Activated CD4-positive, alpha-beta T cell treated with anti-CD3 and anti-CD28 coated beads, Interleukin-2, amount 10 ng/mL, durations not matched to agents 24 days and 14 days (primary cell): ENCODE measurements around the gene SDHD. TPM values are rescaled to one million over a fixed set of nuclear protein-coding genes. Genes with fewer than 3 reads are reported as not detected.
"Not testable (repeated sequence)": the region's sequence is repeated elsewhere in the genome, so short reads cannot be mapped to it uniquely, and the experiment has no call there.

ENCODE experiments used
- DNase-seq: peaks from one replicate; pipeline ENCODE4 v3.0.0; 2022
- H3K27ac Mint-ChIP-seq: one replicate; pipeline ENCODE4 v1.8.0; 2022; ENCODE audit warnings: mild to moderate bottlenecking, mixed read lengths
- H3K27me3 Mint-ChIP-seq: one replicate; pipeline ENCODE4 v1.8.0; 2022; ENCODE audit warnings: mixed read lengths
- H3K36me3 Mint-ChIP-seq: one replicate; pipeline ENCODE4 v1.8.0; 2022; ENCODE audit warnings: low read depth, mild to moderate bottlenecking, mixed read lengths
- H3K4me1 Mint-ChIP-seq: one replicate; pipeline ENCODE4 v1.8.0; 2021; ENCODE audit warnings: mixed read lengths
- H3K4me3 Mint-ChIP-seq: one replicate; pipeline ENCODE4 v1.8.0; 2022; ENCODE audit warnings: mild to moderate bottlenecking, moderate library complexity, mixed read lengths
- H3K9me3 Mint-ChIP-seq: one replicate; pipeline ENCODE4 v1.8.0; 2021; ENCODE audit warnings: mixed read lengths
- intact Hi-C: fragments of 100-400 bp; cut with micrococcal nuclease; formaldehyde crosslinking; loops from one replicate; pipeline ENCODE4 v1.15.1; 2023
- total RNA-seq: library from RNA; stranded (reverse); gene quantifications from 2 replicates; pipeline ENCODE4 v1.2.3, GENCODE V29; 2022

SDHD gene
- total RNA-seq, 1 donor from 2014 or later: 95.2 TPM

- intact Hi-C loops: loop anchor here (1.0 to 5.0 kb wide), 6 partner anchors 12 to 472 kb away; partner anchors contain the start of genes CFAP68, DLAT, FDXACB1 and PPP2R1B
- peaks cover 4% of the 10 kb centered on the region for H3K27me3 Mint-ChIP-seq
- H3K27ac Mint-ChIP-seq: peak within 1 kb of the TSS; percentile 96
- H3K4me3 Mint-ChIP-seq: peak within 1 kb of the TSS; percentile 95
- peak; percentile 95 for DNase-seq
- peaks cover 29% of the 10 kb centered on the region for H3K4me1 Mint-ChIP-seq
- H3K9me3 Mint-ChIP-seq: no peaks in the 10 kb centered on the region
- peaks cover 25% of the 10 kb centered on the region for H3K36me3 Mint-ChIP-seq
Observed at GRCh38 chr11:112073941-112074811, 12.5 kb upstream of the SDHD start, which contains the start of the genes NKAPD1 and PIH1D2. Gene NKAPD1, plus strand, starts transcription at chr11:112074299. Its CDS starts 1,276 bp downstream, at chr11:112075575. Gene PIH1D2, minus strand, starts transcription at chr11:112074017. Its CDS starts 843 bp downstream, at chr11:112073174.

GRCh38 chr11:112082729-112083128 lies 3.9 kb upstream of the SDHD start:
- peaks cover 4% of the 10 kb centered on the region for H3K9me3 Mint-ChIP-seq
- H3K27ac Mint-ChIP-seq: peak overlapping the region; percentile 67
- intact Hi-C loops: no loop called here
- H3K4me3 Mint-ChIP-seq: peak overlapping the region; percentile 6
- H3K27me3 Mint-ChIP-seq: peaks cover 2% of the 10 kb centered on the region
- no peak for DNase-seq
- H3K36me3 Mint-ChIP-seq: peaks cover 76% of the 10 kb centered on the region
- H3K4me1 Mint-ChIP-seq: peaks cover 31% of the 10 kb centered on the region

- H3K9me3 Mint-ChIP-seq: peaks cover 4% of the 10 kb centered on the region
Observed at GRCh38 chr11:112085822-112086421, 751 bp upstream of the SDHD start.

GRCh38 chr11:112087212-112087611 lies 539 bp downstream of the SDHD start:
- Mint-ChIP-seq H3K27ac (peak overlapping the region; percentile 99), H3K9me3 (peaks cover 4% of the 10 kb centered on the region), H3K4me1 (peaks cover 52% of the 10 kb centered on the region), H3K4me3 (peak overlapping the region; percentile 100), H3K27me3 (peaks cover 2% of the 10 kb centered on the region), H3K36me3 (peaks cover 88% of the 10 kb centered on the region)
- intact Hi-C loops: loop anchor here (2.0 to 5.0 kb wide), 3 partner anchors 60 to 1685 kb away; partner anchors contain the start of genes DLAT, SIK2 and ZW10
- no peak for DNase-seq

More at GRCh38 chr11:112085822-112086421, 751 bp upstream of the SDHD start:
- peak overlapping the region; percentile 100 for H3K4me3 Mint-ChIP-seq
- intact Hi-C loops: loop anchor here (1.0 to 5.0 kb wide), 7 partner anchors 12 to 1686 kb away; partner anchors contain the start of genes CFAP68, DLAT, FDXACB1 and NKAPD1
- H3K4me1 Mint-ChIP-seq: peaks cover 48% of the 10 kb centered on the region
- DNase-seq: peak; percentile 82
- peaks cover 2% of the 10 kb centered on the region for H3K27me3 Mint-ChIP-seq
- peak overlapping the region; percentile 99 for H3K27ac Mint-ChIP-seq
- H3K36me3 Mint-ChIP-seq: peaks cover 81% of the 10 kb centered on the region

- H3K4me1 Mint-ChIP-seq, H3K27me3 Mint-ChIP-seq, H3K9me3 Mint-ChIP-seq, H3K27ac Mint-ChIP-seq, H3K4me3 Mint-ChIP-seq, DNase-seq, intact Hi-C loops: not testable (repeated sequence)
- peaks cover 36% of the 10 kb centered on the region for H3K36me3 Mint-ChIP-seq
Observed at GRCh38 chr11:112095302-112095701, 8.6 kb downstream of the SDHD start.

GRCh38 chr11:112096194-112096593 lies 9.5 kb downstream of the SDHD start:
- no peak overlapping the region for H3K4me3 Mint-ChIP-seq
- H3K4me1 Mint-ChIP-seq: peaks cover 2% of the 10 kb centered on the region
- H3K9me3 Mint-ChIP-seq: no peaks in the 10 kb centered on the region
- H3K27me3 Mint-ChIP-seq: no peaks in the 10 kb centered on the region
- DNase-seq: no peak
- H3K27ac Mint-ChIP-seq: no peak overlapping the region
- H3K36me3 Mint-ChIP-seq: peaks cover 27% of the 10 kb centered on the region
- intact Hi-C loops: no loop called here

GRCh38 chr11:112097734-112098528 lies 11.3 kb downstream of the SDHD start:
- Mint-ChIP-seq H3K27ac (no peak overlapping the region), H3K4me1 (no peaks in the 10 kb centered on the region), H3K27me3 (no peaks in the 10 kb centered on the region), H3K4me3 (no peak overlapping the region), H3K9me3 (no peaks in the 10 kb centered on the region), H3K36me3 (peaks cover 13% of the 10 kb centered on the region)
- intact Hi-C loops: no loop called here
- DNase-seq: no peak

GRCh38 chr11:112100462-112100861 lies 13.8 kb downstream of the SDHD start:
- no peaks in the 10 kb centered on the region for H3K4me1 Mint-ChIP-seq
- intact Hi-C loops: no loop called here
- H3K4me3 Mint-ChIP-seq: no peak overlapping the region
- H3K9me3 Mint-ChIP-seq: no peaks in the 10 kb centered on the region
- peaks cover 7% of the 10 kb centered on the region for H3K36me3 Mint-ChIP-seq
- no peaks in the 10 kb centered on the region for H3K27me3 Mint-ChIP-seq
- H3K27ac Mint-ChIP-seq: no peak overlapping the region
- DNase-seq: no peak

- no peak for DNase-seq
- Mint-ChIP-seq H3K36me3 (no peaks in the 10 kb centered on the region), H3K4me1 (no peaks in the 10 kb centered on the region), H3K9me3 (no peaks in the 10 kb centered on the region), H3K27me3 (no peaks in the 10 kb centered on the region), H3K27ac (no peak overlapping the region), H3K4me3 (no peak overlapping the region)
- intact Hi-C loops: no loop called here
Observed at GRCh38 chr11:112103446-112103845, 16.8 kb downstream of the SDHD start.

GRCh38 chr11:112106070-112106469 lies 19.4 kb downstream of the SDHD start:
- no peak overlapping the region for H3K27ac Mint-ChIP-seq

GRCh38 chr11:112113539-112114457 lies 27.1 kb downstream of the SDHD start:
- Mint-ChIP-seq H3K27me3 (no peaks in the 10 kb centered on the region), H3K4me1 (peaks cover 3% of the 10 kb centered on the region), H3K27ac (no peak overlapping the region), H3K4me3 (no peak overlapping the region), H3K36me3 (no peaks in the 10 kb centered on the region), H3K9me3 (no peaks in the 10 kb centered on the region)
- no peak for DNase-seq
- intact Hi-C loops: loop anchor here (1.0 to 2.0 kb wide), 2 partner anchors 61 to 167 kb away; partner anchors contain the start of gene BCO2

More at GRCh38 chr11:112106070-112106469, 19.4 kb downstream of the SDHD start:
- H3K36me3 Mint-ChIP-seq: no peaks in the 10 kb centered on the region
- DNase-seq: no peak
- no peak overlapping the region for H3K4me3 Mint-ChIP-seq
- intact Hi-C loops: no loop called here
- no peaks in the 10 kb centered on the region for H3K9me3 Mint-ChIP-seq
- H3K4me1 Mint-ChIP-seq: no peaks in the 10 kb centered on the region
- no peaks in the 10 kb centered on the region for H3K27me3 Mint-ChIP-seq

GRCh38 chr11:112114460-112114859 lies 27.8 kb downstream of the SDHD start:
- DNase-seq: no peak
- no peaks in the 10 kb centered on the region for H3K9me3 Mint-ChIP-seq
- H3K4me3 Mint-ChIP-seq: no peak overlapping the region
- no peaks in the 10 kb centered on the region for H3K27me3 Mint-ChIP-seq
- peaks cover 1% of the 10 kb centered on the region for H3K36me3 Mint-ChIP-seq
- H3K27ac Mint-ChIP-seq: no peak overlapping the region
- intact Hi-C loops: no loop called here
- H3K4me1 Mint-ChIP-seq: peaks cover 3% of the 10 kb centered on the region
